Measurements from ENCODE around the gene NCK2. TPM values are rescaled to one million over a fixed set of nuclear protein-coding genes. Genes with fewer than 3 reads are reported as not detected.

NCK2 gene
- total RNA-seq, 2 donors from 2014 or later, result 41.0 to 50.0 TPM

DNA sequence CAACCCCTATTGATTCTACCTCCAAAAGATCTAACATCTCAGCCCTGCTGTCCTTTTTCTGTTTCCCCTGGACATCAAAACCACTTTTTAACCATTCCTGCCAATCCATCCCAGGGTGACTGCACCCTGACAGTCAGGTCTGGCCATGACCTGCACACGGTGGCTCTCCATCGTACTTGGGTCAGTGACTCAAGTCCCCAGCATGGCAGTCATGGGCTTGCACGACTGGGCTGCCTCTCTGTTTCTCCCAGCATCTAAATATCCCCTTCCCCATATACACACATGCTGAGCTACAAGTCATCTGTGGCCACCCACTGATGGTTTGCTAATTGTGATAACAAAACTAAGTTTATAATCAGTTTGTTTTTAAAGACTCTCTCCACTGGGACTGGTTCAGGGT lies 6.6 kb downstream of the NCK2 start:
- Histone ChIP-seq H3K9me3 (no peaks in the 10 kb centered on the region), H3K36me3 (no peaks in the 10 kb centered on the region), H3K27me3 (replicated peaks; ENCODE audit: insufficient read depth) (no peaks in the 10 kb centered on the region), H3K27ac (no peak overlapping the region), H3K4me1 (ENCODE audit: control insufficient read depth in 1 of 2, low read depth in 2 of 2) (peaks cover 22 to 62% of the 10 kb centered on the region in 2 donors), H3K4me3 (no peak overlapping the region)
- ATAC-seq (ENCODE audit: insufficient number of reproducible peaks, low FRiP score, low read depth) (no peak), DNase-seq (ENCODE audit: low spot score) (no peak)
- TF ChIP-seq, protein P1, sequence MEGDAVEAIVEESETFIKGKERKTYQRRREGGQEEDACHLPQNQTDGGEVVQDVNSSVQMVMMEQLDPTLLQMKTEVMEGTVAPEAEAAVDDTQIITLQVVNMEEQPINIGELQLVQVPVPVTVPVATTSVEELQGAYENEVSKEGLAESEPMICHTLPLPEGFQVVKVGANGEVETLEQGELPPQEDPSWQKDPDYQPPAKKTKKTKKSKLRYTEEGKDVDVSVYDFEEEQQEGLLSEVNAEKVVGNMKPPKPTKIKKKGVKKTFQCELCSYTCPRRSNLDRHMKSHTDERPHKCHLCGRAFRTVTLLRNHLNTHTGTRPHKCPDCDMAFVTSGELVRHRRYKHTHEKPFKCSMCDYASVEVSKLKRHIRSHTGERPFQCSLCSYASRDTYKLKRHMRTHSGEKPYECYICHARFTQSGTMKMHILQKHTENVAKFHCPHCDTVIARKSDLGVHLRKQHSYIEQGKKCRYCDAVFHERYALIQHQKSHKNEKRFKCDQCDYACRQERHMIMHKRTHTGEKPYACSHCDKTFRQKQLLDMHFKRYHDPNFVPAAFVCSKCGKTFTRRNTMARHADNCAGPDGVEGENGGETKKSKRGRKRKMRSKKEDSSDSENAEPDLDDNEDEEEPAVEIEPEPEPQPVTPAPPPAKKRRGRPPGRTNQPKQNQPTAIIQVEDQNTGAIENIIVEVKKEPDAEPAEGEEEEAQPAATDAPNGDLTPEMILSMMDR (IDR thresholded peaks at IDR 0.05), result no peak

GRCh38 chr2:105752691-105753358 lies 8.1 kb downstream of the NCK2 start:
- TF ChIP-seq, protein P1 (IDR thresholded peaks at IDR 0.05), result no peak
- Histone ChIP-seq H3K27ac (no peak overlapping the region), H3K4me1 (ENCODE audit: control insufficient read depth in 1 of 2, low read depth in 2 of 2) (peaks cover 17 to 52% of the 10 kb centered on the region in 2 donors), H3K4me3 (no peak overlapping the region), H3K36me3 (no peaks in the 10 kb centered on the region), H3K27me3 (replicated peaks; ENCODE audit: insufficient read depth) (no peaks in the 10 kb centered on the region), H3K9me3 (no peaks in the 10 kb centered on the region)
- DNase-seq (ENCODE audit: low spot score), result no peak
- no peak for ATAC-seq (ENCODE audit: insufficient number of reproducible peaks, low FRiP score, low read depth)

DNA sequence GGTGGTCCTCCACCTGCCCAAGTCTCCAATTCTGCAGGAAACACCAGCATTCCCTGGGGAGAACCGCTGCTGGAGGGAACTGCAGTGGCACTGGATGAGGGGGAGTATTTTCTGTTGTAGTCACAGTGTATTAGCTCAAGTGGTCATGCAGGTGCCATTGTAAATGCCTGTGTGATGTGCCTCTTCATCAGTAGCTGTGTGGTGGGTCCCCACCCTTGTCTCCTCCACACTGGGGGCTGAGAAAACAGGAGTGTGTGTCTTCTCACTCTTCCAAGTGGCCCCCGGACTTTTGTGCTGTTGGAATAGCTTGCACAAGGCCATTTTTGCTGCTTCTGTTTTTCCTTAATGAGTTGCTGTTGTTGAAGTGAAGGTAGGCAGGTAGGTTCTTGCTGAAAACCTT lies 8.7 kb downstream of the NCK2 start:
- no peak overlapping the region for H3K4me3 ChIP-seq
- no peaks in the 10 kb centered on the region for H3K36me3 ChIP-seq
- H3K27me3 ChIP-seq (replicated peaks; ENCODE audit: insufficient read depth), result no peaks in the 10 kb centered on the region
- peaks cover 12 to 51% of the 10 kb centered on the region in 2 donors for H3K4me1 ChIP-seq (ENCODE audit: control insufficient read depth in 1 of 2, low read depth in 2 of 2)
- no peaks in the 10 kb centered on the region for H3K9me3 ChIP-seq
- ATAC-seq (ENCODE audit: insufficient number of reproducible peaks, low FRiP score, low read depth), result no peak
- TF ChIP-seq, protein P1 (IDR thresholded peaks at IDR 0.05), result no peak
- no peak for DNase-seq (ENCODE audit: low spot score)
- no peak overlapping the region for H3K27ac ChIP-seq

DNA sequence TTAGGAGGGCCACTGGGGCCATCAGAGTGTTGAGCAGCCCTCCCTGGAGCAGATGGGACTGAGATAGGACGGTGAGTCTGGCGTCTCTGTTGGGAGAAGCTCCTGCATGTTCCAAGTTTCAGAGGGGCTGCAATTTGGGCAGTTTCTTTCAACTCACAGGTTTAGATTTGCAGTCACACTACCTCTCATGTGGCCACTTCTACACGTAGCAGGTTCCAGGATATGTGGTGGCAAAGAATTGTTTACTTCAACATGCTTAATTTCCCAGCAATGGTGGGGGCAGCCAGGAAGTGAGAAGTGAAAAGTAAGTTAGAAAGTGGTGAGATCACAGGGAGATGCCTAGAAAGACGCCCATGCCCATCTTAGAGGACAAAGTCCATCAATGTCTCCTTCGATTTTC lies 9.3 kb downstream of the NCK2 start:
- Histone ChIP-seq H3K9me3 (no peaks in the 10 kb centered on the region), H3K27me3 (replicated peaks; ENCODE audit: insufficient read depth) (no peaks in the 10 kb centered on the region), H3K4me1 (ENCODE audit: control insufficient read depth in 1 of 2, low read depth in 2 of 2) (peaks cover 11 to 51% of the 10 kb centered on the region in 2 donors), H3K4me3 (no peak overlapping the region), H3K36me3 (no peaks in the 10 kb centered on the region), H3K27ac (no peak overlapping the region)
- ATAC-seq (ENCODE audit: insufficient number of reproducible peaks, low FRiP score, low read depth) (no peak), DNase-seq (ENCODE audit: low spot score) (no peak)
- TF ChIP-seq, protein P1 (IDR thresholded peaks at IDR 0.05), result no peak

DNA sequence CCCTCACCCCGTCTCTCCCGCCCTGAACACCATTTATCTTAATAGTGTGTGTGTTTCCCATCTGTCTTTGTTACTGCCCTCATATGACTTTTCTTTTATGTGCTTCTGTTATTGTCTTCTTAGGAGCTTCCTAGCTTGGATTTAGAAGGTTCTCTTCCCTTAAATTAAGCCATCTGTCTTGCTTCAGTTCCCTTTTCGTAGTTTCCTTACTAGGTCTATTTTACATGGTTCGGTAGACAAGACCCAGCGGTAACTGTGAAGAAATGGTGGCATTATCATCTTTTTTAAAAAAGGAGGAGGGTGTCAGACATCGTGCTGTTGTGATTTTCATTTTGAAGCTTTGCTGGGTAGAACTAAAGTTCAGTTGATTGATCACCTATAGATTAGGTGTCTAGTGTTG lies 10.3 kb downstream of the NCK2 start:
- Histone ChIP-seq H3K4me1 (ENCODE audit: control insufficient read depth in 1 of 2, low read depth in 2 of 2) (peaks cover 11 to 45% of the 10 kb centered on the region in 2 donors), H3K36me3 (no peaks in the 10 kb centered on the region), H3K4me3 (no peak overlapping the region), H3K27me3 (replicated peaks; ENCODE audit: insufficient read depth) (no peaks in the 10 kb centered on the region), H3K27ac (no peak overlapping the region), H3K9me3 (no peaks in the 10 kb centered on the region)
- ATAC-seq (ENCODE audit: insufficient number of reproducible peaks, low FRiP score, low read depth) (no peak), DNase-seq (ENCODE audit: low spot score) (no peak)
- TF ChIP-seq, protein P1 (IDR thresholded peaks at IDR 0.05), result no peak
